Measurements from ENCODE around the gene RBP4. TPM values are rescaled to one million over a fixed set of nuclear protein-coding genes. Genes with fewer than 3 reads are reported as not detected.

RBP4 gene
- polyA plus RNA-seq, 3 donors: 0.25 to 0.64 TPM; not detected in 1

GRCh38 chr10:93554760-93555432 is 46.1 kb downstream of the RBP4 start:
- Mint-ChIP-seq H3K36me3 (no peaks in the 10 kb centered on the region), H3K27me3 (ENCODE audit: low read depth in 3 of 3) (peaks cover 0 to 6% (median 2%) of the 10 kb centered on the region in 3 donors), H3K9me3 (peaks cover 0 to 7% (median 4%) of the 10 kb centered on the region in 7 donors), H3K4me3 (peak overlapping the region; percentile 72 to 83), H3K27ac (peak overlapping the region; percentile 91 to 97 (median 96)), H3K4me1 (peaks cover 38% of the 10 kb centered on the region)
- no peaks in the 10 kb centered on the region for H3K36me3 ChIP-seq (replicated peaks in 1 of 2; ENCODE audit: control insufficient read depth in 1 of 2, insufficient read depth in 2 of 2, low read length in 2 of 2)
- peak; percentile 88 for TF ChIP-seq CTCF (IDR thresholded peaks at IDR 0.05)
- peak overlapping the region; percentile 85 to 92 for H3K27ac ChIP-seq (ENCODE audit: low read depth in 1 of 2, low read length in 2 of 2)
- WGBS (ENCODE audit: insufficient coverage): 3% methylated on average over 10 of the region's 14 CpGs
- peak overlapping the region; percentile 79 for H2AFZ ChIP-seq (ENCODE audit: insufficient read depth, low read depth, low read length, poor library complexity, severe bottlenecking)
- intact Hi-C loops (cut with micrococcal nuclease): loop anchor here (2.0 to 5.0 kb wide), 2 partner anchors 122 to 126 kb away; no protein-coding TSS in a partner anchor
- peaks cover 0 to 5% of the 10 kb centered on the region in 2 donors for H3K9me3 ChIP-seq (replicated peaks in 1 of 2; ENCODE audit: control insufficient read depth in 1 of 2, insufficient read depth in 1 of 2, low read length in 2 of 2)
- DNase-seq: peak; percentile 83 to 88 (median 85)
- H3K9ac ChIP-seq (ENCODE audit: insufficient read depth, low read length, poor library complexity, severe bottlenecking): peak overlapping the region; percentile 68
- H3K79me2 ChIP-seq (ENCODE audit: insufficient read depth, low read length): no peaks in the 10 kb centered on the region
- peak overlapping the region; percentile 74 for H3K4me2 ChIP-seq (replicated peaks; ENCODE audit: extremely low read depth, low read length, poor library complexity, severe bottlenecking)
- peaks cover 25 to 40% of the 10 kb centered on the region in 2 donors for H3K4me1 ChIP-seq (ENCODE audit: control insufficient read depth in 1 of 2, insufficient read depth in 2 of 2, low read length in 2 of 2)
- H3K4me3 ChIP-seq (replicated peaks in 1 of 3; ENCODE audit: low read depth in 2 of 3, low read length in 3 of 3): peak overlapping the region in 2 of 3 experiments; percentile 15 to 61
- H3K27me3 ChIP-seq (ENCODE audit: control insufficient read depth in 2 of 2, insufficient read depth in 2 of 2, low read length in 2 of 2): no peaks in the 10 kb centered on the region
- no peaks in the 10 kb centered on the region for H4K20me1 ChIP-seq (ENCODE audit: insufficient read depth, low read length)

- H3K27ac ChIP-seq (ENCODE audit: low read depth in 1 of 2, low read length in 2 of 2): peak overlapping the region in 1 of 2 donors; percentile 92
- TF ChIP-seq CTCF (IDR thresholded peaks at IDR 0.05): no peak
- H4K20me1 ChIP-seq (ENCODE audit: insufficient read depth, low read length): no peaks in the 10 kb centered on the region
- H3K27ac Mint-ChIP-seq: peak overlapping the region in 4 of 7 donors; percentile 91 to 97 (median 96)
- H3K4me1 ChIP-seq (ENCODE audit: control insufficient read depth in 1 of 2, insufficient read depth in 2 of 2, low read length in 2 of 2): peaks cover 25 to 40% of the 10 kb centered on the region in 2 donors
- no peaks in the 10 kb centered on the region for H3K36me3 Mint-ChIP-seq
- no peak overlapping the region for H3K9ac ChIP-seq (ENCODE audit: insufficient read depth, low read length, poor library complexity, severe bottlenecking)
- H3K27me3 Mint-ChIP-seq (ENCODE audit: low read depth in 3 of 3): peaks cover 0 to 4% (median 2%) of the 10 kb centered on the region in 3 donors
- no peaks in the 10 kb centered on the region for H3K79me2 ChIP-seq (ENCODE audit: insufficient read depth, low read length)
- H3K4me3 ChIP-seq (replicated peaks in 1 of 3; ENCODE audit: low read depth in 2 of 3, low read length in 3 of 3): no peak overlapping the region
- no peak overlapping the region for H3K4me3 Mint-ChIP-seq
- peaks cover 0 to 2% (median under 1%) of the 10 kb centered on the region in 7 donors for H3K9me3 Mint-ChIP-seq
- no peaks in the 10 kb centered on the region for H3K27me3 ChIP-seq (ENCODE audit: control insufficient read depth in 2 of 2, insufficient read depth in 2 of 2, low read length in 2 of 2)
- peaks cover 38% of the 10 kb centered on the region for H3K4me1 Mint-ChIP-seq
- H2AFZ ChIP-seq (ENCODE audit: insufficient read depth, low read depth, low read length, poor library complexity, severe bottlenecking): peak overlapping the region; percentile 79
- 100% methylated on average over 1 of the region's 1 CpG for WGBS (ENCODE audit: insufficient coverage)
- intact Hi-C loops (cut with micrococcal nuclease): loop anchor here (2.0 to 5.0 kb wide), 2 partner anchors 123 to 127 kb away; no protein-coding TSS in a partner anchor
- peaks cover 0 to under 1% of the 10 kb centered on the region in 2 donors for H3K9me3 ChIP-seq (replicated peaks in 1 of 2; ENCODE audit: control insufficient read depth in 1 of 2, insufficient read depth in 1 of 2, low read length in 2 of 2)
- DNase-seq: no peak
- no peaks in the 10 kb centered on the region for H3K36me3 ChIP-seq (replicated peaks in 1 of 2; ENCODE audit: control insufficient read depth in 1 of 2, insufficient read depth in 2 of 2, low read length in 2 of 2)
- no peak overlapping the region for H3K4me2 ChIP-seq (replicated peaks; ENCODE audit: extremely low read depth, low read length, poor library complexity, severe bottlenecking)
Observed at GRCh38 chr10:93554316-93554663, 46.7 kb downstream of the RBP4 start.
